T-cell (primary cell): ENCODE results near the gene MEAF6. TPM values are rescaled to one million over a fixed set of nuclear protein-coding genes. Genes with fewer than 3 reads are reported as not detected.

Experiments used
- ATAC-seq, 4 experiments: fragments of 200-7000 bp in 3 of 4; fragments of 150-1000 bp in 1 of 4; cut with Tn5 transposase; replicated peaks in 1 of 4; 1 replicate in 3 of 4; 2 replicates in 1 of 4; pipeline ENCODE4 v1.10.0; 2021; ENCODE audit warnings: moderate library complexity in 3 of 4, mild to moderate bottlenecking in 2 of 4, moderate number of reproducible peaks in 1 of 4
- CTCF ChIA-PET, 2 donors: fragments of 300-600 bp; sonication (Branson Sonifier 250); formaldehyde crosslinking; loops; one replicate each; lab custom pipeline; 2022; ENCODE audit warnings: antibody characterized with exemption in 2 of 2; lab: Charles Lee
- POLR2A ChIA-PET, 2 donors: fragments of 300-600 bp; sonication (Branson Sonifier 250); formaldehyde crosslinking; loops; one replicate each; lab custom pipeline; 2022; ENCODE audit warnings: antibody characterized with exemption in 2 of 2; lab: Charles Lee
- DNase-seq, 35 experiments: peaks; one replicate each; pipeline versions ENCODE4 v3.0.0 to v3.0.0-alpha.2; 2013 to 2023
- H3K27ac ChIP-seq: one replicate; pipeline ENCODE4 v1.5.1; 2013; ENCODE audit warnings: low read length
- H3K27me3 ChIP-seq, 2 experiments: replicated peaks in 1 of 2; 1 replicate in 1 of 2; 2 replicates in 1 of 2; pipeline versions ENCODE4 v1.6.1 to v1.7.0; 2013; ENCODE audit warnings: low read length in 1 of 2, mixed read lengths in 1 of 2; ENCODE audit not compliant: control insufficient read depth in 2 of 2, insufficient read depth in 2 of 2; ENCODE audit errors: extremely low read depth in 1 of 2
- H3K36me3 ChIP-seq, 2 donors: 1 replicate in 1 of 2; 2 replicates in 1 of 2; pipeline versions ENCODE4 v1.6.1 to v1.7.0; 2013; ENCODE audit warnings: low read length in 1 of 2; ENCODE audit not compliant: control insufficient read depth in 2 of 2, insufficient read depth in 1 of 2; ENCODE audit errors: extremely low read depth in 1 of 2
- H3K4me1 ChIP-seq, 2 experiments: 1 replicate in 1 of 2; 2 replicates in 1 of 2; pipeline versions ENCODE4 v1.6.1 to v1.7.0; 2013; ENCODE audit warnings: low read length in 2 of 2, mixed read lengths in 1 of 2; ENCODE audit not compliant: insufficient read depth in 2 of 2, control insufficient read depth in 1 of 2; ENCODE audit errors: extremely low read depth in 1 of 2
- H3K4me3 ChIP-seq, 2 donors: 1 replicate in 1 of 2; 2 replicates in 1 of 2; pipeline versions ENCODE4 v1.5.1 to v1.7.0; 2013; ENCODE audit warnings: mild to moderate bottlenecking in 2 of 2, low read length in 1 of 2, moderate library complexity in 1 of 2; ENCODE audit not compliant: control insufficient read depth in 1 of 2; ENCODE audit errors: extremely low read depth in 1 of 2
- H3K9me3 ChIP-seq: 2 replicates; pipeline ENCODE4 v1.7.0; 2013
- H3K27ac Mint-ChIP-seq, 2 donors: one replicate each; pipeline ENCODE4 v1.8.0; 2020 to 2021; ENCODE audit warnings: mild to moderate bottlenecking in 2 of 2, mixed read lengths in 2 of 2
- H3K27me3 Mint-ChIP-seq, 2 donors: one replicate each; pipeline ENCODE4 v1.8.0; 2021 to 2022; ENCODE audit warnings: mixed read lengths in 2 of 2
- H3K36me3 Mint-ChIP-seq: one replicate; pipeline ENCODE4 v1.8.0; 2021; ENCODE audit warnings: mixed read lengths
- H3K4me1 Mint-ChIP-seq, 3 donors: one replicate each; pipeline ENCODE4 v1.8.0; 2020 to 2022; ENCODE audit warnings: mixed read lengths in 3 of 3, mild to moderate bottlenecking in 1 of 3
- H3K4me3 Mint-ChIP-seq, 3 donors: one replicate each; pipeline ENCODE4 v1.8.0; 2020 to 2022; ENCODE audit warnings: mild to moderate bottlenecking in 3 of 3, mixed read lengths in 3 of 3, moderate library complexity in 3 of 3
- H3K9me3 Mint-ChIP-seq, 3 donors: one replicate each; pipeline ENCODE4 v1.8.0; 2020 to 2022; ENCODE audit warnings: mixed read lengths in 3 of 3
- WGBS: methylation state at CpG from one replicate; pipeline ENCODE4 v1.1.5; 2013; ENCODE audit warnings: missing lambda C conversion rate; ENCODE audit not compliant: insufficient coverage; 5-methylcytosine and 5-hydroxymethylcytosine counted together
- total RNA-seq, 35 experiments: library from RNA in 6 of 35; stranded (reverse) in 6 of 35; fragments of 120-200 nt in 1 of 35; gene quantifications; one replicate each; pipeline versions ENCODE4 v1.2.1 to v1.2.4 and lab custom pipeline; 2013 to 2026

Gene MEAF6
- total RNA-seq, 5 donors from 2014 or later (not counting 1 experiment from before 2014, with no cell fraction given) = 54.0 to 86.3 (median 84.9) TPM

DNA sequence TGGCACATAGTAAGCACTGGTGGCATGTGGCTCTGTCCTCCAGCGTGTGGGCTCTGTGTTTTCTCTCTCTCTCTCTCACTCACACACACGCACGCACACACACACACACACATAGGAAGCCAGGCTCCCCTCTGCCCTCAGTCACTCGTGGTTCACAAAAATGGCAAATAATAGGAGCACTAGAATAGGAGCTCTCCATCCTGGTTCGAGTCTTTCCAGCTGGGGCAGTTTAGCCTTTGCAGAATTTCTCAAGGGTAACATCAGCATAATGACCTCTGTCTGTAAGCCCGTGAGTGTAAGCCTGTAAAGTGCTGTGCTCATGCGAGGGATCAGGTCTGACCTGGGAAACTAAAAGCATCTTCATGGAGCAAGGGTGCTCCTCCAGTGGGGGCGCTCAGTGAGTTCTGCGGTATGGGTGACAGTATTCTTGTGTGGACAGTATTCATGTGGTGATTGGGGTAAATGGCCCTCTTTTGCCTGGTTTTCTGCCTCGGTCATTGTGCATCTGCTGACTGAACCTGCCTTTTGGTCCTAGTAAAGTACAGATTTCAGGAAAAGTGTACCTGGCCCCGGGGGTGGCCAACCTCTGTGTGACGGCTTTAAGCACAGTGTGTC, 41.0 kb downstream of the MEAF6 start:
- CTCF ChIA-PET = interaction anchor here in 1 of 2 donors (1.1 to 1.9 kb wide), 2 partner anchors 14 to 20 kb away, joined by 3 to 8 read pairs; no protein-coding TSS in a partner anchor
- peak overlapping the region; percentile 93 to 95 for H3K27ac Mint-ChIP-seq
- POLR2A ChIA-PET = interaction anchor here (0.6 to 1.0 kb wide), 5 partner anchors 9 to 155 kb away, joined by 3 to 4 read pairs (median 3); no protein-coding TSS in a partner anchor
- peak in 26 of 35 experiments; percentile 27 to 71 (median 51) for DNase-seq
- ATAC-seq = peak in 3 of 4 experiments; percentile 11 to 21 (median 13)
- no peaks in the 10 kb centered on the region for H3K9me3 Mint-ChIP-seq
- Histone ChIP-seq H3K4me1 (peaks cover 35 to 63% of the 10 kb centered on the region in 2 experiments), H3K4me3 (peak overlapping the region; percentile 85 to 86), H3K36me3 (peaks cover 0 to 25% of the 10 kb centered on the region in 2 donors), H3K27ac (peak overlapping the region; percentile 68), H3K9me3 (no peaks in the 10 kb centered on the region), H3K27me3 (no peaks in the 10 kb centered on the region)
- peaks cover 25% of the 10 kb centered on the region for H3K36me3 Mint-ChIP-seq
- peak overlapping the region; percentile 80 to 92 (median 85) for H3K4me3 Mint-ChIP-seq
- H3K27me3 Mint-ChIP-seq = no peaks in the 10 kb centered on the region
- peaks cover 46 to 59% (median 57%) of the 10 kb centered on the region in 3 donors for H3K4me1 Mint-ChIP-seq
- 4% methylated on average over 10 of the region's 12 CpGs for WGBS

GRCh38 chr1:37472994-37473393, 41.6 kb downstream of the MEAF6 start:
- Mint-ChIP-seq H3K36me3 (peaks cover 21% of the 10 kb centered on the region), H3K27ac (peak overlapping the region; percentile 93 to 95), H3K4me1 (peaks cover 41 to 54% (median 52%) of the 10 kb centered on the region in 3 donors), H3K9me3 (no peaks in the 10 kb centered on the region), H3K4me3 (peak overlapping the region; percentile 80 to 92 (median 85)), H3K27me3 (no peaks in the 10 kb centered on the region)
- H3K36me3 ChIP-seq = peaks cover 0 to 20% of the 10 kb centered on the region in 2 donors
- peaks cover 31 to 58% of the 10 kb centered on the region in 2 experiments for H3K4me1 ChIP-seq
- no peaks in the 10 kb centered on the region for H3K9me3 ChIP-seq
- ATAC-seq (peak in 2 of 4 experiments; percentile 4 to 6), DNase-seq (peak in 1 of 35 experiments; percentile 50)
- peak overlapping the region; percentile 68 for H3K27ac ChIP-seq
- POLR2A ChIA-PET = interaction anchor here in 1 of 2 donors (1.0 kb wide), 1 partner anchor 9 kb away, joined by 3 read pairs; no protein-coding TSS in a partner anchor
- CTCF ChIA-PET = interaction anchor here in 1 of 2 donors (1.1 to 1.9 kb wide), 2 partner anchors 14 to 21 kb away, joined by 3 to 8 read pairs; no protein-coding TSS in a partner anchor
- H3K4me3 ChIP-seq = peak overlapping the region in 1 of 2 donors; percentile 86
- no peaks in the 10 kb centered on the region for H3K27me3 ChIP-seq
- WGBS = no CpG with 5 or more reads among the region's 1 CpG

GRCh38 chr1:37472281-37472680, 42.3 kb downstream of the MEAF6 start:
- WGBS = 60% methylated on average over 3 of the region's 7 CpGs
- no peak for DNase-seq
- no peaks in the 10 kb centered on the region for H3K9me3 ChIP-seq
- peaks cover 0 to 15% of the 10 kb centered on the region in 2 donors for H3K36me3 ChIP-seq
- Mint-ChIP-seq H3K27me3 (no peaks in the 10 kb centered on the region), H3K9me3 (no peaks in the 10 kb centered on the region), H3K4me3 (peak overlapping the region; percentile 80 to 92 (median 85)), H3K4me1 (peaks cover 38 to 49% (median 45%) of the 10 kb centered on the region in 3 donors), H3K27ac (peak overlapping the region; percentile 93 to 95), H3K36me3 (peaks cover 17% of the 10 kb centered on the region)
- peaks cover 27 to 51% of the 10 kb centered on the region in 2 experiments for H3K4me1 ChIP-seq
- peak overlapping the region; percentile 68 for H3K27ac ChIP-seq
- ChIA-PET CTCF (interaction anchor here (0.6 to 1.9 kb wide), 4 partner anchors 15 to 22 kb away, joined by 3 to 10 read pairs (median 6); no protein-coding TSS in a partner anchor), POLR2A (interaction anchor here in 1 of 2 donors (0.6 kb wide), 1 partner anchor 9 kb away, joined by 8 read pairs; no protein-coding TSS in a partner anchor)
- H3K27me3 ChIP-seq = no peaks in the 10 kb centered on the region
- ATAC-seq = no peak
- H3K4me3 ChIP-seq = peak overlapping the region in 1 of 2 donors; percentile 32

GRCh38 chr1:37471345-37472231, 43.0 kb downstream of the MEAF6 start:
- H3K27ac ChIP-seq = peak overlapping the region; percentile 68
- peaks cover 12% of the 10 kb centered on the region for H3K36me3 Mint-ChIP-seq
- H3K4me3 ChIP-seq = no peak overlapping the region
- H3K9me3 ChIP-seq = no peaks in the 10 kb centered on the region
- H3K9me3 Mint-ChIP-seq = no peaks in the 10 kb centered on the region
- no peak for DNase-seq
- 90% methylated on average over 10 of the region's 13 CpGs for WGBS
- no peak for ATAC-seq
- POLR2A ChIA-PET = no interaction called here
- H3K27me3 ChIP-seq = no peaks in the 10 kb centered on the region
- H3K4me3 Mint-ChIP-seq = peak overlapping the region in 2 of 3 donors; percentile 80 to 92
- no peaks in the 10 kb centered on the region for H3K27me3 Mint-ChIP-seq
- peaks cover 38 to 46% (median 39%) of the 10 kb centered on the region in 3 donors for H3K4me1 Mint-ChIP-seq
- peak overlapping the region; percentile 93 to 95 for H3K27ac Mint-ChIP-seq
- CTCF ChIA-PET = interaction anchor here in 1 of 2 donors (1.3 to 1.4 kb wide), 2 partner anchors 16 to 17 kb away, joined by 4 to 10 read pairs; no protein-coding TSS in a partner anchor
- peaks cover 0 to 10% of the 10 kb centered on the region in 2 donors for H3K36me3 ChIP-seq
- peaks cover 22 to 45% of the 10 kb centered on the region in 2 experiments for H3K4me1 ChIP-seq

DNA sequence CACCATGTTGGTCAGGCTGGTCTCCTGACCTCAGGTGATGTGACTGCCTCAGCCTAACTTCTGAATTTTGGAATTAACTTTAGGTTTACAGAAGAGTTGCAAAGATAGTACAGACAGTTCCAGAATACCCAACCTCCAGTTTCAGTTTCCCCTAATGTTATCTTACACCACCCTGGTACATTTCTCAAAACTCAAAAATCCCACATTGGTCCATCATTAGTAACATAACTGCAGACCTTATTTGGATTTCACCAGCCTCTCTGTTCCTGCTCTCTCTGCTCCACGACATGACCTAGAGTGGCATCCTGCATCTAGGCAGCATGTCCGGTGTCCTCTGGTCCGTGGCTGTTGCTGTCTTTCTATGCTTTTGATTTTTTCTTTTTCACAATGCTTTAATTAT, 45.2 kb downstream of the MEAF6 start:
- H3K4me3 Mint-ChIP-seq = no peak overlapping the region
- WGBS = 50% methylated on average over 1 of the region's 3 CpGs

More for the DNA sequence above, 45.2 kb downstream of the MEAF6 start:
- Mint-ChIP-seq H3K27me3 (no peaks in the 10 kb centered on the region), H3K27ac (peak overlapping the region; percentile 6 to 19), H3K9me3 (no peaks in the 10 kb centered on the region), H3K36me3 (no peaks in the 10 kb centered on the region), H3K4me1 (peaks cover 33 to 41% (median 38%) of the 10 kb centered on the region in 3 donors)
- H3K4me3 ChIP-seq = no peak overlapping the region
- H3K9me3 ChIP-seq = no peaks in the 10 kb centered on the region
- DNase-seq (no peak), ATAC-seq (no peak)
- H3K36me3 ChIP-seq = no peaks in the 10 kb centered on the region
- ChIA-PET POLR2A (no interaction called here), CTCF (interaction anchor here in 1 of 2 donors (1.1 kb wide), 1 partner anchor 9 kb away, joined by 8 read pairs; no protein-coding TSS in a partner anchor)
- H3K27me3 ChIP-seq = no peaks in the 10 kb centered on the region
- peaks cover 15 to 32% of the 10 kb centered on the region in 2 experiments for H3K4me1 ChIP-seq
- H3K27ac ChIP-seq = no peak overlapping the region
